OCI-LY1 (cell line): ENCODE measurements around the gene ZNF14.

Experiments
- H2AFZ ChIP-seq: fragments of 200-600 bp; sonication (generic), shearing (Covaris generic); 2 replicates; pipeline ENCODE4 v1.6.0; 2014; ENCODE audit warnings: antibody characterized with exemption, mild to moderate bottlenecking, low read length
- H3F3A ChIP-seq: fragments of 200-600 bp; sonication (generic), shearing (Covaris generic); 2 replicates; pipeline ENCODE4 v1.6.0; 2014; ENCODE audit warnings: mild to moderate bottlenecking, antibody characterized with exemption, low read length, moderate library complexity; ENCODE audit not compliant: insufficient read depth
- H3K27ac ChIP-seq: fragments of 200-600 bp; sonication (generic); 2 replicates; pipeline ENCODE4 v1.5.1; 2014; ENCODE audit warnings: low read length, mixed run types, mild to moderate bottlenecking, low read depth; ENCODE audit not compliant: poor library complexity, severe bottlenecking
- H3K27me3 ChIP-seq: fragments of 200-600 bp; sonication (generic); 2 replicates; pipeline ENCODE4 v1.6.0; 2014; ENCODE audit warnings: antibody characterized with exemption, mild to moderate bottlenecking, low read length, moderate library complexity; ENCODE audit not compliant: insufficient read depth
- H3K36me3 ChIP-seq: fragments of 200-600 bp; sonication (generic); 2 replicates; pipeline ENCODE4 v1.6.1; 2014; ENCODE audit warnings: mild to moderate bottlenecking, antibody characterized with exemption, low read length, moderate library complexity, mixed read lengths; ENCODE audit not compliant: insufficient read depth
- H3K4me1 ChIP-seq: fragments of 200-600 bp; sonication (generic); 2 replicates; pipeline ENCODE4 v1.5.1; 2014; ENCODE audit warnings: mild to moderate bottlenecking, low read length, moderate library complexity; ENCODE audit not compliant: insufficient read depth, severe bottlenecking
- H3K4me2 ChIP-seq: fragments of 200-600 bp; sonication (generic), shearing (Covaris generic); 2 replicates; pipeline ENCODE4 v1.6.1; 2014; ENCODE audit warnings: low read length
- H3K4me3 ChIP-seq: fragments of 200-600 bp; sonication (generic); 2 replicates; pipeline ENCODE4 v1.5.1; 2014; ENCODE audit warnings: low read length, low read depth, mild to moderate bottlenecking, mixed read lengths; ENCODE audit not compliant: poor library complexity, severe bottlenecking
- H3K79me2 ChIP-seq: fragments of 200-600 bp; shearing (Covaris generic); 2 replicates; pipeline ENCODE4 v1.6.1; 2016; ENCODE audit warnings: mixed run types, low read length, mixed read lengths; ENCODE audit not compliant: insufficient read depth
- H3K9ac ChIP-seq: fragments of 200-600 bp; sonication (generic), shearing (Covaris generic); 2 replicates; pipeline ENCODE4 v1.6.1; 2014; ENCODE audit warnings: mild to moderate bottlenecking, low read length, mixed read lengths
- H3K9me2 ChIP-seq: fragments of 200-600 bp; sonication (generic), shearing (Covaris generic); 2 replicates; pipeline ENCODE4 v1.6.1; 2014; ENCODE audit warnings: low read depth, mild to moderate bottlenecking, low read length, mixed read lengths
- H3K9me3 ChIP-seq: fragments of 200-600 bp; shearing (Covaris generic); 2 replicates; pipeline ENCODE4 v1.6.1; 2014; ENCODE audit warnings: low read length, mixed read lengths
- H4K20me1 ChIP-seq: fragments of 200-600 bp; sonication (generic), shearing (Covaris generic); 2 replicates; pipeline ENCODE4 v1.6.0; 2016; ENCODE audit warnings: mild to moderate bottlenecking, low read length; ENCODE audit not compliant: insufficient read depth
- CTCF ChIP-seq: fragments of 200-600 bp; sonication (generic), shearing (Covaris generic); IDR thresholded peaks from 2 replicates; pipeline ENCODE4 v1.5.1; 2017; ENCODE audit warnings: mild to moderate bottlenecking, antibody characterized with exemption, low read length, moderate library complexity, mixed read lengths
- EZH2 ChIP-seq: fragments of 200-600 bp; sonication (generic), shearing (Covaris generic); IDR thresholded peaks from 2 replicates; pipeline ENCODE4 v1.8.0; 2017; ENCODE audit warnings: borderline replicate concordance, mixed run types, mild to moderate bottlenecking, antibody characterized with exemption, low read length, moderate library complexity, mixed read lengths

ZNF14 gene

GRCh38 chr19:19661675-19662251 is 71.1 kb downstream of the ZNF14 start:
- Histone ChIP-seq H3K4me1 (peaks cover 31% of the 10 kb centered on the region), H3K79me2 (peaks cover 27% of the 10 kb centered on the region), H2AFZ (no peak overlapping the region), H4K20me1 (no peaks in the 10 kb centered on the region), H3K4me3 (peak overlapping the region; percentile 95), H3K27me3 (no peaks in the 10 kb centered on the region), H3F3A (no peaks in the 10 kb centered on the region), H3K9ac (peak overlapping the region; percentile 93), H3K27ac (peak overlapping the region; percentile 93), H3K9me2 (no peaks in the 10 kb centered on the region), H3K9me3 (no peaks in the 10 kb centered on the region), H3K4me2 (peak overlapping the region; percentile 99), H3K36me3 (peaks cover 44% of the 10 kb centered on the region)
- TF ChIP-seq EZH2 (no peak), CTCF (no peak)

- H3K79me2 ChIP-seq: peaks cover 27% of the 10 kb centered on the region
- no peak overlapping the region for H2AFZ ChIP-seq
- peaks cover 25% of the 10 kb centered on the region for H3K4me1 ChIP-seq
- H3K9ac ChIP-seq: peak overlapping the region; percentile 93
- H3K9me2 ChIP-seq: no peaks in the 10 kb centered on the region
- H3K9me3 ChIP-seq: no peaks in the 10 kb centered on the region
- H3K27me3 ChIP-seq: no peaks in the 10 kb centered on the region
- H3K27ac ChIP-seq: peak overlapping the region; percentile 93
- H4K20me1 ChIP-seq: no peaks in the 10 kb centered on the region
- H3K4me3 ChIP-seq: peak overlapping the region; percentile 95
- peaks cover 49% of the 10 kb centered on the region for H3K36me3 ChIP-seq
- H3F3A ChIP-seq: no peaks in the 10 kb centered on the region
- peak overlapping the region; percentile 99 for H3K4me2 ChIP-seq
- TF ChIP-seq CTCF (no peak), EZH2 (no peak)
Observed at GRCh38 chr19:19661141-19661674, 71.7 kb downstream of the ZNF14 start.
